Measurements from ENCODE around the gene GRAPL. TPM values are rescaled to one million over a fixed set of nuclear protein-coding genes. Genes with fewer than 3 reads are reported as not detected.
"Not testable (repeated sequence)": the region's sequence is repeated elsewhere in the genome, so short reads cannot be mapped to it uniquely, and the experiment has no call there.

The GRAPL gene
- total RNA-seq, result 10 to 100 TPM; 17.5 to 21.0 TPM
- 0 to 0.08 reads per million in 2 donors for total RNA-seq

GRCh38 chr17:19127148-19127980 is at the start of gene GRAPL:
GRAPL (plus strand) TSS chr17:19127589; CDS start chr17:19127620, 31 bp downstream.
- not testable (repeated sequence) for H3K27me3 Mint-ChIP-seq; H3K27ac Mint-ChIP-seq; H3K9me3 ChIP-seq (ENCODE audit: control insufficient read depth, low read length, poor library complexity, severe bottlenecking); H3K36me3 Mint-ChIP-seq (ENCODE audit: low read depth); H3K4me1 Mint-ChIP-seq; H3K4me3 Mint-ChIP-seq; DNase-seq
- peak; percentile 89 for ATAC-seq

- not testable (repeated sequence) for H3K36me3 Mint-ChIP-seq (ENCODE audit: low read depth); ATAC-seq; DNase-seq
These were observed 38.3 kb upstream of the GRAPL start for GRCh38 chr17:19088804-19089685.

GRCh38 chr17:19090058-19090772 is 37.2 kb upstream of the GRAPL start:
- H3K4me1 Mint-ChIP-seq; H3K9me3 ChIP-seq (ENCODE audit: control insufficient read depth, low read length, poor library complexity, severe bottlenecking); H3K27me3 Mint-ChIP-seq; H3K36me3 Mint-ChIP-seq (ENCODE audit: low read depth); H3K27ac Mint-ChIP-seq; H3K4me3 Mint-ChIP-seq; DNase-seq: not testable (repeated sequence)
- peak; percentile 79 for ATAC-seq

More at GRCh38 chr17:19088804-19089685, 38.3 kb upstream of the GRAPL start:
- not testable (repeated sequence) for H3K9me3 ChIP-seq (ENCODE audit: control insufficient read depth, low read length, poor library complexity, severe bottlenecking); H3K27me3 Mint-ChIP-seq; H3K4me1 Mint-ChIP-seq; H3K27ac Mint-ChIP-seq; H3K4me3 Mint-ChIP-seq

DNA sequence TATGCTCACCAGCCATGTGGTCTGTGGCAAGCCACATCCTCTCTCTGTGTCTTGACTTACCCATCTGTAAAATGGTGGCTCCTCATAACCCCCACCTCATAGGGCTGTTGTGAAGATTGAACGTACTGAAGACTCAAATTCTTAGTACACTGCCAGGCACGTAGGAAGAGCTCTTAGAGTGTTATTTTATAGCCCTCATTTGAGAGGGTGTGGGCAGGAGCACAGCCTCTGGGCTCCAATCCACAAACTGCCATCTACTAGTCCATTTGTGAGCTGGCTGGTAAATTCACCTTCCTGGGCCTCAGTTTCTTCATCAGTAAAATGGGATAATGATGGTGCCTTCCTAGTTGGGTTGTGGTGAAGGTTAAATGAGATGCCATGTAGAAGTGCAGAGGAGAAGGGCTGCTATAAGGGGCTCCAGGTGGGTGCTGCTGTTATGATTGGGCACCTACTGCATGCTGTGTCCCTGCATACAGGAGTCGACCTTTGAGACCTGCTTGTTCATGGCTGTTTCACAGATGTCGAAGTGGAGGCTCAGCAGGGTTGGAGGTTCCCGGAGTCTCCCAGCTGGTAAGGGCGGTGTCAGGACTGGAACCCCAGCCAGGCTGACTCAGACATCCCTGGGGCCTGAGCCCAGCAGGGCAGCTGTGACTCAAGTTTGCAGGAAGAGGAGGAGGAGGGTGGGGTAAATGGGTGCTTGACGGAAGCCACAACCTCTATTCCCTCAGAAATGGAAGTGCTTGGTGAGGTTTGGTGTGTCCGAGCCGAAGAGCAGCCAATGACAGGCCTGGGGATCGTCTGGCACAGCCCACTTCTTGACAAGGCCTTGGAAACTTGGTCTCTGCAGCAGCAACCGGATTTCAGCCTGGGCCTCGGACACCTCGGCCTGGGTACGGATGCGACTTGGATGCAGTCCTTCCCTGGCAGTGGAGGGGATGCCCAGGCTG is 34.4 kb upstream of the GRAPL start:
- DNase-seq, result not testable (repeated sequence)

GRCh38 chr17:19093684-19094438 is 33.5 kb upstream of the GRAPL start:
- not testable (repeated sequence) for H3K9me3 ChIP-seq (ENCODE audit: control insufficient read depth, low read length, poor library complexity, severe bottlenecking); DNase-seq; H3K4me1 Mint-ChIP-seq; H3K27ac Mint-ChIP-seq; H3K27me3 Mint-ChIP-seq; ATAC-seq; H3K4me3 Mint-ChIP-seq; H3K36me3 Mint-ChIP-seq (ENCODE audit: low read depth)

More for the DNA sequence above, 34.4 kb upstream of the GRAPL start:
- H3K4me1 Mint-ChIP-seq; ATAC-seq; H3K9me3 ChIP-seq (ENCODE audit: control insufficient read depth, low read length, poor library complexity, severe bottlenecking); H3K36me3 Mint-ChIP-seq (ENCODE audit: low read depth); H3K27me3 Mint-ChIP-seq; H3K27ac Mint-ChIP-seq; H3K4me3 Mint-ChIP-seq: not testable (repeated sequence)

DNA sequence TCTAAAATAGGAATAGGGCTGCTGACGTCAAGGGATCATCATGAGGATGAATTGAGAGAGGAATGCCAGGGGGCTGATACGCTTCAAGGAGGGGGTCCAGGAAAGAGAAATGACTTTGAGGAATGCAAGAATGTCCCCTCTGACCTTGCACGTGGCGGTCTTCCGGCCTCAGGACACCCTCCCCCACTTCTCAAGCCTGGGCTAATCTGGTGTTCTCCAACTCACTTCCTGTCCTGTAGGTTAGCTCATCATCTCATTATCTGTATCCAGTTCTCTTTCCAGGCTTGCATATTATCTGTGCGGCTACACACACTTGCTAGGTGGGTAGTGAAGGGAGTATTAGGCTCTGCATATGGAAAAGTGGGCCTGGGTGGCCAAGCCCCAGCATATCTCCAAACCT is 18.9 kb upstream of the GRAPL start:
- not testable (repeated sequence) for ATAC-seq; H3K36me3 Mint-ChIP-seq (ENCODE audit: low read depth); H3K4me3 Mint-ChIP-seq; DNase-seq; H3K4me1 Mint-ChIP-seq; H3K9me3 ChIP-seq (ENCODE audit: control insufficient read depth, low read length, poor library complexity, severe bottlenecking); H3K27ac Mint-ChIP-seq; H3K27me3 Mint-ChIP-seq

- H3K27me3 Mint-ChIP-seq; H3K4me3 Mint-ChIP-seq; DNase-seq; H3K4me1 Mint-ChIP-seq; H3K27ac Mint-ChIP-seq; H3K9me3 ChIP-seq (ENCODE audit: control insufficient read depth, low read length, poor library complexity, severe bottlenecking); H3K36me3 Mint-ChIP-seq (ENCODE audit: low read depth): not testable (repeated sequence)
- ATAC-seq, result peak; percentile 68
These were observed 16.9 kb upstream of the GRAPL start for GRCh38 chr17:19110189-19111097.

DNA sequence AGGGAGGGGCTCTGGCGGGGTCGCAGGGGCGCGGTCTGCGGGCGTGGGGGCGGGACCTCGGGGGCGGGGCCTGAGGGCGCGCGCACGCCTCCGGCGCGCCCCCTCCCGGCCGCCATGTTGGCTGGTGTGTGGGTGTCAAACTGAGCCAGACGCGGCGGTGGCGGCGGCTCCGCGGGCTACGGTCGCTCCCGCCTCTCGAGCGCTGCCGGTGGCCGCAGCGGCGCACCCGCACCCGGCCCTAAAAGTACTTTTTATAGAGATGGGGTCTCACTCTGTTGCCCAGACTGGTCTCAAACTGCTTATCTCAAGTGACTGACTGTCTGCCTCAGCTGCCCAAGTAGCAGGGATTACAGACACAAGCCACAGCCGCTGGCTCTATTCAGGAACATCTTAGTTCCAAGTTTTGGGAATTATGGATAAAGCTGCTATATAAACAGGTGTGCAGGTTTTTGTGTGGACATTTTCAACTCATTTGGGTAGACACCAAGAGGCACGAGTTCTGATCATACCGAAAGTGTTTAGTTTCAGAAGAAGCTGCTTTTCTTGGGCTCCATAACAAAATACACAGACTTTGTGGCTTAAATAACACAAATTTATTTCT is 16.2 kb upstream of the GRAPL start:
- Mint-ChIP-seq H3K27ac (peak overlapping the region; percentile 70), H3K4me3 (peak overlapping the region; percentile 66)
- DNase-seq, result peak; percentile 64 to 70 (median 65)
- peak; percentile 81 for ATAC-seq
- H3K27me3 Mint-ChIP-seq; H3K4me1 Mint-ChIP-seq; H3K36me3 Mint-ChIP-seq (ENCODE audit: low read depth); H3K9me3 ChIP-seq (ENCODE audit: control insufficient read depth, low read length, poor library complexity, severe bottlenecking): not testable (repeated sequence)

GRCh38 chr17:19111801-19112458 is 15.5 kb upstream of the GRAPL start:
- not testable (repeated sequence) for H3K36me3 Mint-ChIP-seq (ENCODE audit: low read depth); H3K27me3 Mint-ChIP-seq; H3K4me1 Mint-ChIP-seq; H3K9me3 ChIP-seq (ENCODE audit: control insufficient read depth, low read length, poor library complexity, severe bottlenecking)
- peak; percentile 5 for ATAC-seq
- peak in 2 of 3 donors; percentile 9 to 20 for DNase-seq
- Mint-ChIP-seq H3K4me3 (peak overlapping the region; percentile 77), H3K27ac (peak overlapping the region; percentile 70)

- ATAC-seq; H3K4me1 Mint-ChIP-seq; H3K36me3 Mint-ChIP-seq (ENCODE audit: low read depth); H3K9me3 ChIP-seq (ENCODE audit: control insufficient read depth, low read length, poor library complexity, severe bottlenecking); DNase-seq; H3K27me3 Mint-ChIP-seq: not testable (repeated sequence)
- H3K4me3 Mint-ChIP-seq, result peak overlapping the region; percentile 77
- peak overlapping the region; percentile 70 for H3K27ac Mint-ChIP-seq
These were observed 14.9 kb upstream of the GRAPL start for GRCh38 chr17:19112459-19112826.
